HG03139 (cell line): ENCODE measurements around the gene METTL1.
"Not testable (repeated sequence)": the region's sequence is repeated elsewhere in the genome, so short reads cannot be mapped to it uniquely, and the experiment has no call there.

Source experiments
- ATAC-seq: cut with Tn5 transposase; IDR thresholded peaks from one replicate; pipeline ENCODE4 v1.9.1; 2021; ENCODE audit not compliant: unreplicated experiment

The METTL1 gene

DNA sequence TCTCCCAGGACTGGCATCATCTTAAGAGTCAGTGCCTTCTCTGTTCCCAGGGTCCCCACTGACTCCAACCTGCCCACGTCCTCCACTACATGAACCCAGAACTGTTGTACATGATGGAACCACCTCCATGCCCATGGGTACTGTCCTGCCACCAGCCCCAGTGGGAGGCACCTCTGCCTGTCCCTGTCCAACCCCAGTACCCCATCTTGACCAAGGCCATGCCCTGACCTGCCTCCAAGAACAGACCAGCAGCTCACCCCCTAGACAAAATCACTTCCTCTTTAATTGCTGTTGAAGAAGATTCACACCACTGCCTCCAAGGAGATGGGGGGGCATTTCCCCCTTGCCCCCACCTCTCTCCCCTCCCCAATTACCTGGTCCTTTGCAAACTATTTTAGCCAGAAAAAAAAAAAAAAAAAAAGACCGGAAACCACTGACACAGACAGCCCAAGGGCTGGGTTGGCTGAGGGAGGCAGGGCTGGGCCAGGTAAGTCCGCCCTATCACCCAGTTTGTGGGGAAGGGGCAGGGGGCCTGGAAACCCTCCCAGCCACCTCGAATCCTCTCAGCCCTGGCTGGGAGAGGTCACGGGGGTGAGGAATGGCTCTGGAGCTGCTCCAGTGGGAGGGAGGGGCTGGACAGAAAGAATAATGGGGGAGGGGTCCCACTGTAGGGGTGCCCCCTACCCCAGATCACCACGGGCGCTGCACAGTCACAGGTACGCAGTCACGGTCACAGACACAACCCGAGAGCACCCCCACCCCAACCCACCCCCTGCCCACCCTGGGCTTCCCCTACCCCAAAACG is 46.8 kb downstream of the METTL1 start:
- ATAC-seq: no peak

DNA sequence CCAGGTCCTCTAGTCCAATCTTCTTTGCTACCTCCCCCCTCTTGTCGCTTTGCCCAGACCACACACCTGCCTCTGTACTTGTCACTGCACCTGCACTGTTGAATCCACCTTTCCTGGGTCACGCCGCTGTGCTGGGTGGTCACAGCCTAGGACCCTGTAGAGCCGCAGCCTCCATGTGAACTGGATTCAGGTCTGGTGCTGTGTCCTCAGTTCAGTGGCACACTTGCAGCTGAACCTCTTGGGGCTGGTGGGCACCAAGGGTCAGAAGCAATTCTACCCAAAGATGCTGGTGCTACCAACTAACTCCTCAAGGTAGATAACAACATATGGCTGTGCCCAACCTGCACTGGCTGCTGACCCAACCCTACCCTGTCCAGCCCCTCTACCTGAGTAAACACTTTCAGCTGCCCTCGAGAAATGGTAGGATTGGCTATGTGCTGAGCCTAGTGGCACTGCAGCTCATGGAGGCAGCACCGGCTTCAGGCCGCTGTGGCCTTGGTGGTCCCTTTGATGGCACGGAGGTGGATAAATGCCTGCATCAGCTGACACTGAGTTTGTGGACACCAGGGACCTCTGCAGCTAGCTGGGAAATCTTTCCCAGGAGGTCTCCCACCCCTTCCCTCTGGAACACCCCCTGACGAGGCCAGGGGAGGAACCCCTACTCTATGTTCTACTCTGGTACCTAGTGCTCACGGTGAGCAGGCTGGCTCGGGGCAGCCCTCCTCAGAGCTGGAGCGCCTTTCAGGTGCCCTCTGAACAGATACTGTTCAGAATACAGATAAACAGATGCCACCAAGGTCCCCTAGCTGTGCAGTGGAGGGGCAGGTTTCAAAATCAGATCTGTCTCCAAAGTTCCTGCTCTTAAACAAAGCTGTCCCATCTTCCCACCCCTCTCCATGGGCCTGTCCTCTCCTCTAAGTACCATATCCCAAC is 47.6 kb downstream of the METTL1 start:
- no peak for ATAC-seq

DNA sequence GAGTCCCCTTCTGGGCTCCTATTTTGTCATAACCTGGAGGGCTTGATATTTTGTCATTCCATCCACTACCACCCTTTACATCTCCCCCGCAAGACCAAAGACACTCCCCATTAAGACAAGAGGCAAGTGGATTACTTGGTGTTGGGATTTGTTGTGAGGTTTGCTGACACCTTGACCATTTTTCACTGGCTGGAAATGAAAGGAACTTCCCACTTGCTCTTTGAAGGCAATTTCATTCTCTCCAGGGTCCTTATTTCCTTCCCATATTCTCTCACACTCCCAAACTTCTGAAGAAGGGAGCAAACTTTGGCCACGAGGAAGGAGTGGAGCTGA is 48.3 kb downstream of the METTL1 start:
- no peak for ATAC-seq

DNA sequence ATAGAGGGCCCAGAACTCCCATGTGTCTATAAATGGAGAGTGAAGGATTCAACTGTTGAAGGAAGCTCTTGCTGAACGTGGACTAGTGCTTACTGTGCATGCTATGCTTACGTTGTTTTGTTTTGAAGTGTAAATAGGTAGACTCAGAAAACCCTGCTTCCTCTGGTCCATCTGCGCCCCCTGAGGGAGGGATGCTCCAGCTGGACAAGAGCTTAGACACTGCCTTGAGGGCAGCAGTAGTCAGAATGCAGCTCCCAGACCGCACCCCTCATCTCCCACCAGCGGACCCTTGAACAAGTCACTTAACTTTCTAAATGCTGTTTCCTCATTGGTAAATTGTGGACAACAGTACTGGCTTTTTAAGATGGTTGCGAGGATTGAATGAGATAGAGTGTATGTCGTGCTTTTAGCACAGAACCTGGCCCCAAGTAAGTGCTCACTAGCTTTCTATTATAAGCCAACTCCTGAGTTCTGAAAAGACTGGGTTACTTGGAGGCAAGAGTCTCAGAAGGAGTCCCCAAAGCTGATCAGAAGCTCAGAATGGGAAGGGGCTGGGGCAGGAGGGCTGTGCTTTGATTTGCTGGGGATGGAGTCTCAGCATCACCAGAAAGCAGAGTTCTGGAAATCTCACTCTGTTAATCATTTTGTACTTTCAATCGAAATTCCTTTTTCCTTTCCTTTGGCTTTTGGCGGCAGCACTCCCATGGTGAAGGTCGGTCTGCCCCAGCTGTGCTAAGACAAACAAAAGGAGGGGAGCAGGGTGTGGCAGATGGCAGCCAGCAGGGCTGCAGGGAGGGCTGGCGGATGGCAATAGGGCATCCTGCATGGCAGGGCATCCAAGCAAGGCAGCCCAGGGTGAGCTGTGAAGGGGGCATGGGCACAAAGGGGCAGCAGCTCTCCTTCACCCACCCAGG is 48.9 kb downstream of the METTL1 start:
- no peak for ATAC-seq

DNA sequence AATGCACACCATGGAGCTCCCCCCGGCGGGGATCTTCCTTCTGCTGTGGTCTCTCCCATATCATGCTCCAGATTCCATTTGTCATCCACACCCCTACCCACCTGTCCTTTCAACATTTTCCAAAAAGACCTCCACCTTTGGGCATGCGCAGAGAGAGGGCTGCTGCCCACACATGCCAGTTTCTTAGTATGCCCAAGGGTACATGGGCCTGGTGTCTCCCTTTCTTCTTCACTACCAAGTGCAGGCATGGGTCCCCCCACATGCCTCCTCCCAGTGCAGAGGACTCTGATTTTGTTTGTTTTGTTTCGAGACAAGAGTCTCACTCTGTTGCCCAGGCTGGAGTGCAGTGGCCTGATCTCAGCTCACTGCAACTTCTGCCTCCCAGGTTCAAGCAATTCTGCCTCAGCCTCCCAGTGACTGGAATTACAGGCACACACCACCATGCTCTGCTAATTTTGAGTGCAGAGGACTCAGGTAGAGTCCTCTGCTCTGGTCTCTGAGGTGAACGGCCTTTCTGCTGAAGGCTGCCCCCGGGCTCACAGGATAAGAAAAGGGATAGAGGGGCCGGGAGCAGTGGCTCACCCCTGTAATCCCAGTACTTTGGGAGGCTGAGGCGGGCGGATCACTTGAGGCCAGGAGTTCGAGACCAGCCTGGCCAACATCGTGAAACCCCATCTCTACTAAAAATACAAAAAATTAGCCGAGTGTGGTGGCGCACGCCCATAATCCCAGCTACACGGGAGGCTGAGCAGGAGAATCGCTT is 49.9 kb downstream of the METTL1 start:
- ATAC-seq: not testable (repeated sequence)

DNA sequence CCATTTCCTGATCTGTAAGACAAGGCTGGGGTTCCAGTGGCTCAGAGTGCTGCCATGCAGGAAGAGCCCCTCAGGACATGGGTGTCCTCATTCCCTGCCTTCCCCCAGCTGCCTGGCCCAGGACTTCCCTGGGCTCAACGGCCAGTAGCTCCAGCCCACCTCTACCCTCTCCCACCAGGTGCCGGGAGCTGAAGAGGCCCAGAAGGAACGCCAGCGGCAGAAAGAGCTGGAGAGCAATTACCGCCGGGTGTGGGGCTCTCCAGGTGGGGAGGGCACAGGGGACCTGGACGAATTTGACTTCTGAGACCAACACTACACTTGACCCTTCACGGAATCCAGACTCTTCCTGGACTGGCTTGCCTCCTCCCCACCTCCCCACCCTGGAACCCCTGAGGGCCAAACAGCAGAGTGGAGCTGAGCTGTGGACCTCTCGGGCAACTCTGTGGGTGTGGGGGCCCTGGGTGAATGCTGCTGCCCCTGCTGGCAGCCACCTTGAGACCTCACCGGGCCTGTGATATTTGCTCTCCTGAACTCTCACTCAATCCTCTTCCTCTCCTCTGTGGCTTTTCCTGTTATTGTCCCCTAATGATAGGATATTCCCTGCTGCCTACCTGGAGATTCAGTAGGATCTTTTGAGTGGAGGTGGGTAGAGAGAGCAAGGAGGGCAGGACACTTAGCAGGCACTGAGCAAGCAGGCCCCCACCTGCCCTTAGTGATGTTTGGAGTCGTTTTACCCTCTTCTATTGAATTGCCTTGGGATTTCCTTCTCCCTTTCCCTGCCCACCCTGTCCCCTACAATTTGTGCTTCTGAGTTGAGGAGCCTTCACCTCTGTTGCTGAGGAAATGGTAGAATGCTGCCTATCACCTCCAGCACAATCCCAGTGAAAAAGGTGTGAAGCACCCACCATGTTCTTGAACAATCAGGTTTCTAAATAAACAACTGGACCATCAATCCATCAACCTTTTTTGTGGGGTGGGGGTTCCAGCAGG is 51.0 kb downstream of the METTL1 start:
- ATAC-seq: no peak

DNA sequence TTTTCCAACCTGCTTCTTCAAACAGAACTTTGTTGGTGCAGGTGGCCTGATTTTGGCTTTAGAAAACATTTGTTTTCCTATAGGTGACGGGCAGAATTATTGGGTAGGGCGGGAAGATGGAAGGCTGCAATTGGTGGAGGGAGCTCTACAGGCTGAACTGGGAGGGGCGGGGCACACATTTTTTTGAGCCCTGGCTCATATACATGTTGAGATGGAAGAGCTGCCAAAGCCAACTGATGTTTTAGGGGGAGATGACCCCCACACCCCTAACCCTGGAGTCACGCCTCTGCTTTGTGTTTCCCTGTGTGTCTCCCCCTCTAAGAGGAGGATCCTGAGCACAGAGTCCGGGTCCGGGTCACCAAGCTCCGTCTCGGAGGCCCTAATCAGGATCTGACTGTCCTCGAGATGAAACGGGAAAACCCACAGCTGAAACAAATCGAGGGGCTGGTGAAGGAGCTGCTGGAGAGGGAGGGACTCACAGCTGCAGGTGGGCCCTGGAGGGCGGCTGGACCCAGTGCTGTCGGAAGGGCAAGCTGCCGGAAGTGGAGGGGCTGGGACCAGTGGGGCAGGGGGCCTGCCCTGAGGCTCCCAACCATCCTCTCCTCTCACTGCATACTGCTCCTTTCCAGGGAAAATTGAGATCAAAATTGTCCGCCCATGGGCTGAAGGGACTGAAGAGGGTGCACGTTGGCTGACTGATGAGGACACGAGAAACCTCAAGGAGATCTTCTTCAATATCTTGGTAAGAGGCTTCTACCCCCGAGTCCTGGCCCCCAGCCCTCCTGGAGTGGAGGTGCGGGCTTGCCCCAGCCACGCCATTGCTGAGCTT is 51.9 kb downstream of the METTL1 start:
- ATAC-seq: no peak

DNA sequence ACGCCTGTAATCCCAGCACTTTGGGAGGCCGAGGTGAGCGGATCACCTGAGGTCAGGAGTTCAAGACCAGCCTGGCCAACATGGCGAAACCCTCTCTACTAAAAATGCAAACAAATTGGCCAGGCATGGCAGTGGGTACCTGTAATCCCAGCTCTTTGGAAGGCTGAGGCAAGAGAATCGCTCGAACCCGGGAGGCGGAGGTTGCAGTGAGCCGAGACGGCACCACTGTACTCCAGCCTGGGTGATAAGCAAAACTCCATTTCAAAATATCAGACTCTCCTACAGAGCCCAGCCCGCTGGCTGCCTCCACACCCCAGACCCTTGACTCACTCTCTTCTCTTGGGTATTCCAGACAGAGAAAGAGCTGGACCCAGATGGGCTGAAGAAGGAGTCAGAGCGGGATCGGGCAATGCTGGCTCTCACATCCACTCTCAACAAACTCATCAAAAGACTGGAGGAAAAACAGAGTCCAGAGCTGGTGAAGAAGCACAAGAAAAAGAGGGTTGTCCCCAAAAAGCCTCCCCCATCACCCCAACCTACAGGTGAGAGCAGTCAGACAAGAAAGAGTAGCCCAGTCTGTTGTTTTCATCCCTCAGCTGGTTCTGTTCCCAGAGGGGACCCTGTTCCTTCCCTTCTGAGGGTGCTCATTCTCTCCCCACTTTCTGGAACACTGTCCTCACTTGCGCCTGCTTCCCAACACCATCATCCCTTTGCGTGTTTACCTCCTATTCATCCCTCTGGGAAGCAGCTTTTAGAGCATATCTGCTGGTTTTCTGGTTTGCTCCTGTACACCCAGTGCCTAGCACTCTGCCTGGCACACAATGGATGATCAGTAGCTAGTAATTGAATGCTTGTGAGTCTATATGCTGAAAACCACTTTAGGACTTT is 53.0 kb downstream of the METTL1 start:
- ATAC-seq: no peak
